Hepatocyte (in vitro differentiated cells): ENCODE data around the gene TRIM7.

Source experiments
- EZH2 ChIP-seq: fragments of 200-600 bp; sonication (generic); IDR thresholded peaks from 2 replicates; pipeline ENCODE4 v1.6.1; 2016; ENCODE audit warnings: antibody characterized with exemption, mild to moderate bottlenecking, borderline replicate concordance
- EZH2phosphoT487 ChIP-seq: fragments of 200-600 bp; sonication (generic); IDR thresholded peaks from one replicate; pipeline ENCODE4 v1.6.1; 2018; ENCODE audit warnings: antibody characterized with exemption, mild to moderate bottlenecking, low read depth, moderate library complexity; ENCODE audit not compliant: unreplicated experiment, severe bottlenecking
- TF ChIP-seq, protein P1 (sequence below): fragments of 200-600 bp; sonication (generic); IDR thresholded peaks from 2 replicates; pipeline ENCODE4 v1.5.1; 2016; ENCODE audit warnings: antibody characterized with exemption, mild to moderate bottlenecking; ENCODE audit not compliant: poor library complexity

DNA sequence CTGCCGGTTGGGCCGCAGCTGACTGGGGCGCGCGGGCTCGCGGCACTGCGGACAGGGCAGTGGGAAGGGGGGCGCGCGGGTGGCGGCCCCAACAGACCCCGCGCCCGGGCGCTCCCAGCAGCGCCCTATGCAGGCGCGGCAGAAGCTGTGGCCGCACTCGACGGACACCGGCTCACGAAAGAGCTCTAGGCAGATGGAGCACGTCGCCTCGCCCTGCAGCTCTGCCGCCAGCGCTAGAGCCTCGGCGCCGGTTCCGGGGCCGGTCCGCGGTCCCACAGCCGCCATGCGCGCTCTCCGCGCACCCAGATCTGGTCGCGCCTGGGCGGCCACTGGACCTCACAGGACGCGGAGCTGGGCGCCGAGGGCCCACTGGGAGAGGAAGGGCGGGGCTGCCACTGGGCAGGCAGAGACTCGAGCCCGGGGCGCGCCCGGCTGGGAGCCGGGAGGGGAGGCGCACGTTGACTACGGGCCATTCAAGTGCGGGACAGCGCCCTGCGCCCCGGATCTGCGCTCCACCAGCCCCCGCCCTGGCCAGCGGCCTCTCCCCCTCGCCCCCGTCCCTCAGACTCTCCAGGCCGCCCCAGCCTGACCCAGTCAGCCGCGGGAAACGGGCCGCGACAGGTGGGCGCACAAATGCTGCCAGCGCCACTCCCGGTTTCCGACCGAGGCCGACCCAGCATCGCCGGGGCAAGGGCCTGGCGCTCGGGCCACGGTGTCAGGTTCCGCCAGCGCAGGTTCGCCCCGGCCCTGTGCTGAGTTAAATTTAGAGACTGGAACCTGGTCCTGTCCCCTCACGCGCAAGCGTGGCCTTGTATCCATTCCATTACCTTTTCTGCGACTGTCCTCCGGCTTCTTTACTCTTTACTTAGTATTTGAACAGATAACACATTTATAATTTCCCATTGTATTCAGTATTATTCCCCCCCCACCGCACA, at the start of gene TRIM7:
- TF ChIP-seq EZH2 = no peak
- TF ChIP-seq, protein P1, sequence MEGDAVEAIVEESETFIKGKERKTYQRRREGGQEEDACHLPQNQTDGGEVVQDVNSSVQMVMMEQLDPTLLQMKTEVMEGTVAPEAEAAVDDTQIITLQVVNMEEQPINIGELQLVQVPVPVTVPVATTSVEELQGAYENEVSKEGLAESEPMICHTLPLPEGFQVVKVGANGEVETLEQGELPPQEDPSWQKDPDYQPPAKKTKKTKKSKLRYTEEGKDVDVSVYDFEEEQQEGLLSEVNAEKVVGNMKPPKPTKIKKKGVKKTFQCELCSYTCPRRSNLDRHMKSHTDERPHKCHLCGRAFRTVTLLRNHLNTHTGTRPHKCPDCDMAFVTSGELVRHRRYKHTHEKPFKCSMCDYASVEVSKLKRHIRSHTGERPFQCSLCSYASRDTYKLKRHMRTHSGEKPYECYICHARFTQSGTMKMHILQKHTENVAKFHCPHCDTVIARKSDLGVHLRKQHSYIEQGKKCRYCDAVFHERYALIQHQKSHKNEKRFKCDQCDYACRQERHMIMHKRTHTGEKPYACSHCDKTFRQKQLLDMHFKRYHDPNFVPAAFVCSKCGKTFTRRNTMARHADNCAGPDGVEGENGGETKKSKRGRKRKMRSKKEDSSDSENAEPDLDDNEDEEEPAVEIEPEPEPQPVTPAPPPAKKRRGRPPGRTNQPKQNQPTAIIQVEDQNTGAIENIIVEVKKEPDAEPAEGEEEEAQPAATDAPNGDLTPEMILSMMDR = no peak
- TF ChIP-seq EZH2phosphoT487 = no peak
